GM23338 (cell line): ENCODE results near the gene EYS. TPM values are rescaled to one million over a fixed set of nuclear protein-coding genes. Genes with fewer than 3 reads are reported as not detected.

ENCODE experiments used
- ATAC-seq: fragments of 200-7000 bp; cut with Tn5 transposase; 3 replicates; pipeline ENCODE4 v1.9.1; 2020
- DNase-seq: peaks from one replicate; pipeline ENCODE4 v3.0.0-alpha.2; 2015; ENCODE audit warnings: low spot score
- H2AFZ ChIP-seq: fragments of 200-600 bp; sonication (generic); 2 replicates; pipeline ENCODE4 v1.8.0; 2016; ENCODE audit warnings: antibody characterized with exemption, mild to moderate bottlenecking, moderate library complexity
- H3F3A ChIP-seq: fragments of 200-600 bp; sonication (generic); replicated peaks from 2 replicates; pipeline ENCODE4 v1.8.0; 2017; ENCODE audit warnings: antibody characterized with exemption, mixed run types, low read depth
- H3K27ac ChIP-seq: fragments of 200-600 bp; sonication (generic); 2 replicates; pipeline ENCODE4 v1.6.1; 2016; ENCODE audit warnings: low read depth
- H3K27me3 ChIP-seq: fragments of 200-600 bp; sonication (generic); 2 replicates; pipeline ENCODE4 v1.8.0; 2016; ENCODE audit warnings: mild to moderate bottlenecking, mixed run types, moderate library complexity; ENCODE audit not compliant: insufficient read depth
- H3K36me3 ChIP-seq: fragments of 200-600 bp; sonication (generic); 2 replicates; pipeline ENCODE4 v1.8.0; 2016; ENCODE audit warnings: mild to moderate bottlenecking; ENCODE audit not compliant: insufficient read depth
- H3K4me1 ChIP-seq: fragments of 200-600 bp; sonication (generic); 2 replicates; pipeline ENCODE4 v1.8.0; 2016; ENCODE audit warnings: mild to moderate bottlenecking, moderate library complexity; ENCODE audit not compliant: insufficient read depth
- H3K4me2 ChIP-seq: fragments of 200-600 bp; sonication (generic); 2 replicates; pipeline ENCODE4 v1.7.1; 2017; ENCODE audit warnings: mixed run types
- H3K4me3 ChIP-seq: fragments of 200-600 bp; sonication (generic); 2 replicates; pipeline ENCODE4 v1.6.1; 2016; ENCODE audit warnings: mixed run types
- H3K79me2 ChIP-seq: fragments of 200-600 bp; sonication (generic); replicated peaks from 2 replicates; pipeline ENCODE4 v1.8.0; 2017; ENCODE audit warnings: mild to moderate bottlenecking; ENCODE audit not compliant: insufficient read depth
- H3K9me2 ChIP-seq: fragments of 200-600 bp; sonication (generic); 2 replicates; pipeline ENCODE4 v1.8.0; 2017; ENCODE audit not compliant: insufficient read depth
- H4K20me1 ChIP-seq: fragments of 200-600 bp; sonication (generic); replicated peaks from 2 replicates; pipeline ENCODE4 v1.8.0; 2017; ENCODE audit warnings: mild to moderate bottlenecking; ENCODE audit not compliant: insufficient read depth
- H3K27ac Mint-ChIP-seq: 2 replicates; pipeline ENCODE4 v1.8.0; 2020; ENCODE audit warnings: inconsistent platforms, mild to moderate bottlenecking, moderate library complexity, mixed read lengths
- H3K27me3 Mint-ChIP-seq: 3 replicates; pipeline ENCODE4 v1.8.0; 2022; ENCODE audit warnings: low read depth, mild to moderate bottlenecking, moderate library complexity, mixed read lengths, inconsistent platforms; ENCODE audit not compliant: insufficient read depth, poor library complexity
- H3K36me3 Mint-ChIP-seq: 3 replicates; pipeline ENCODE4 v1.8.0; 2021; ENCODE audit warnings: low read depth, mild to moderate bottlenecking, inconsistent platforms, moderate library complexity, mixed read lengths
- H3K4me1 Mint-ChIP-seq: 3 replicates; pipeline ENCODE4 v1.8.0; 2020; ENCODE audit warnings: mild to moderate bottlenecking, inconsistent platforms, mixed read lengths
- H3K4me3 Mint-ChIP-seq: 3 replicates; pipeline ENCODE4 v1.8.0; 2021; ENCODE audit warnings: moderate library complexity, mild to moderate bottlenecking, inconsistent platforms, mixed read lengths
- H3K9me3 Mint-ChIP-seq: 3 replicates; pipeline ENCODE4 v1.8.0; 2020; ENCODE audit warnings: moderate library complexity, mild to moderate bottlenecking, inconsistent platforms, mixed read lengths
- CREB1 ChIP-seq: fragments of 250-450 bp; sonication (Bioruptor Pico); IDR thresholded peaks from 2 replicates; pipeline ENCODE4 v1.5.0; 2020; ENCODE audit warnings: low read depth, mild to moderate bottlenecking, moderate library complexity
- CTCF ChIP-seq, 2 experiments: fragments of 200-600 bp in 1 of 2; sonication (generic) in 1 of 2; conservative IDR thresholded peaks; 2 replicates each; pipeline versions ENCODE4 v1.5.1 to v1.6.1; 2016 to 2017; ENCODE audit warnings: antibody characterized with exemption in 2 of 2, low read depth in 2 of 2, mild to moderate bottlenecking in 2 of 2, moderate library complexity in 1 of 2
- ETS1 ChIP-seq: IDR thresholded peaks from 2 replicates; pipeline ENCODE4 v1.6.1; 2016; ENCODE audit warnings: antibody characterized with exemption
- EZH2 ChIP-seq: fragments of 200-600 bp; sonication (generic); IDR thresholded peaks from one replicate; pipeline ENCODE4 v1.8.0; 2017; ENCODE audit warnings: antibody characterized with exemption, mild to moderate bottlenecking, low read depth; ENCODE audit not compliant: unreplicated experiment
- EZH2phosphoT487 ChIP-seq: fragments of 200-600 bp; sonication (generic); IDR thresholded peaks from one replicate; pipeline ENCODE4 v1.8.1; 2018; ENCODE audit warnings: antibody characterized with exemption; ENCODE audit not compliant: unreplicated experiment
- JUNB ChIP-seq: IDR thresholded peaks from one replicate; pipeline ENCODE4 v1.6.1; 2016; ENCODE audit warnings: antibody characterized with exemption; ENCODE audit not compliant: unreplicated experiment
- NANOG ChIP-seq: IDR thresholded peaks from 2 replicates; pipeline ENCODE4 v1.6.1; 2016; ENCODE audit warnings: antibody characterized with exemption, borderline replicate concordance
- POLR2AphosphoS5 ChIP-seq: IDR thresholded peaks from 2 replicates; pipeline ENCODE4 v1.6.1; 2016; ENCODE audit warnings: antibody characterized with exemption, low read depth
- REST ChIP-seq: IDR thresholded peaks from one replicate; pipeline ENCODE4 v1.6.1; 2018; ENCODE audit warnings: antibody characterized with exemption; ENCODE audit not compliant: unreplicated experiment
- STAT1 ChIP-seq: IDR thresholded peaks from one replicate; pipeline ENCODE4 v1.6.1; 2016; ENCODE audit warnings: antibody characterized with exemption; ENCODE audit not compliant: unreplicated experiment
- ZNF114 ChIP-seq: fragments of 250-450 bp; sonication (Bioruptor Pico); IDR thresholded peaks from 2 replicates; pipeline ENCODE4 v1.5.0; 2020; ENCODE audit warnings: mild to moderate bottlenecking, moderate library complexity
- ZNF331 ChIP-seq: fragments of 250-450 bp; sonication (Bioruptor Pico); IDR thresholded peaks from 2 replicates; pipeline ENCODE4 v1.5.0; 2020; ENCODE audit warnings: low read depth, mild to moderate bottlenecking, moderate library complexity
- polyA plus RNA-seq: library from polyadenylated mRNA; unstranded; fragments of >200 nt; fragmentation: Nextera tagmentation; extraction: Ambion mirVana; gene quantifications from 2 replicates; pipeline ENCODE4 v1.2.1, GENCODE V29; 2016
- total RNA-seq: library from RNA; depleted of rRNA; stranded (reverse); fragments of >200 nt; shearing (Covaris generic); gene quantifications from 2 replicates; pipeline ENCODE4 v1.2.3, GENCODE V29; 2014

The EYS gene
- total and polyA plus RNA-seq, 2 experiments from 2014 or later: 0.38 to 0.52 TPM

GRCh38 chr6:64217721-64218620 lies 1489.1 kb downstream of the EYS start (continued):
- TF ChIP-seq CTCF (conservative IDR thresholded peaks at IDR 0.05; ENCODE audit: low read depth in 2 of 2) (no peak), REST (no peak)

GRCh38 chr6:64214373-64214772 lies 1492.7 kb downstream of the EYS start:
- Mint-ChIP-seq H3K27me3 (no peaks in the 10 kb centered on the region), H3K27ac (no peak overlapping the region), H3K4me3 (no peak overlapping the region), H3K9me3 (peaks cover 5% of the 10 kb centered on the region), H3K36me3 (no peaks in the 10 kb centered on the region), H3K4me1 (no peaks in the 10 kb centered on the region)
- no peak for DNase-seq
- no peaks in the 10 kb centered on the region for H4K20me1 ChIP-seq
- no peaks in the 10 kb centered on the region for H3F3A ChIP-seq
- H3K4me1 ChIP-seq: no peaks in the 10 kb centered on the region
- no peak overlapping the region for H3K4me3 ChIP-seq
- H3K27me3 ChIP-seq: no peaks in the 10 kb centered on the region
- no peak for ATAC-seq
- H3K27ac ChIP-seq: no peak overlapping the region
- no peaks in the 10 kb centered on the region for H3K9me2 ChIP-seq
- H3K36me3 ChIP-seq: no peaks in the 10 kb centered on the region
- H3K4me2 ChIP-seq: no peak overlapping the region
- H3K79me2 ChIP-seq: no peaks in the 10 kb centered on the region
- H2AFZ ChIP-seq: no peak overlapping the region
- TF ChIP-seq EZH2 (no peak), NANOG (no peak), ZNF331 (CRISPR knock-in tag) (no peak), JUNB (no peak), EZH2phosphoT487 (no peak), ZNF114 (CRISPR knock-in tag) (no peak), REST (no peak), CTCF (conservative IDR thresholded peaks at IDR 0.05; ENCODE audit: low read depth in 2 of 2) (no peak), STAT1 (no peak), CREB1 (no peak), POLR2AphosphoS5 (no peak), ETS1 (no peak)
